ENCODE results near the gene ALG14.

Gene ALG14

DNA sequence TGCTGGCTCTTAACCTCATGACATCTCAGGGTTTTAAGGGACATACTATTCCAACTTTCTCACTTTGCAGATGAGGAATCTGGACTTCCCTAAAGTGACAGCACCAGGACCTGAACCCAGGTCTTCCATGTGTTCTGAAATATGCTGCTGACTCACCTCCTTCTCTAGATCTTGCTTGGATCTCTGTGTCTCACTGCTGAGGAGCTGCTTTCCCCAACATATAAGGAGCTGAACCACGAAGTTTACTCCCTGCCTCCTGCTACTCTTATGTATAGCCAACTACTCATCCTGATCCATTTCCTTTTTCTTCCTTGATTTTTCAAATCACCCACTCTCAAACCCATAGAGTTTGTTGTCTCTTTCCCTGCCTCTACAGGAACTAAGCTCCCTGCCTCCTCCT, 38.2 kb downstream of the ALG14 start:
- H3K27me3 ChIP-seq, result no peaks in the 10 kb centered on the region
- TF ChIP-seq, protein P1, sequence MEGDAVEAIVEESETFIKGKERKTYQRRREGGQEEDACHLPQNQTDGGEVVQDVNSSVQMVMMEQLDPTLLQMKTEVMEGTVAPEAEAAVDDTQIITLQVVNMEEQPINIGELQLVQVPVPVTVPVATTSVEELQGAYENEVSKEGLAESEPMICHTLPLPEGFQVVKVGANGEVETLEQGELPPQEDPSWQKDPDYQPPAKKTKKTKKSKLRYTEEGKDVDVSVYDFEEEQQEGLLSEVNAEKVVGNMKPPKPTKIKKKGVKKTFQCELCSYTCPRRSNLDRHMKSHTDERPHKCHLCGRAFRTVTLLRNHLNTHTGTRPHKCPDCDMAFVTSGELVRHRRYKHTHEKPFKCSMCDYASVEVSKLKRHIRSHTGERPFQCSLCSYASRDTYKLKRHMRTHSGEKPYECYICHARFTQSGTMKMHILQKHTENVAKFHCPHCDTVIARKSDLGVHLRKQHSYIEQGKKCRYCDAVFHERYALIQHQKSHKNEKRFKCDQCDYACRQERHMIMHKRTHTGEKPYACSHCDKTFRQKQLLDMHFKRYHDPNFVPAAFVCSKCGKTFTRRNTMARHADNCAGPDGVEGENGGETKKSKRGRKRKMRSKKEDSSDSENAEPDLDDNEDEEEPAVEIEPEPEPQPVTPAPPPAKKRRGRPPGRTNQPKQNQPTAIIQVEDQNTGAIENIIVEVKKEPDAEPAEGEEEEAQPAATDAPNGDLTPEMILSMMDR (IDR thresholded peaks at IDR 0.05; ENCODE audit: low read depth, low read length), result no peak
- no peaks in the 10 kb centered on the region for H3K9me3 ChIP-seq
- H3K4me1 ChIP-seq, result no peaks in the 10 kb centered on the region
- DNase-seq, result no peak
- no peak overlapping the region for H3K4me3 ChIP-seq (ENCODE audit: low read depth, low read length)
- no peaks in the 10 kb centered on the region for H3K36me3 ChIP-seq

DNA sequence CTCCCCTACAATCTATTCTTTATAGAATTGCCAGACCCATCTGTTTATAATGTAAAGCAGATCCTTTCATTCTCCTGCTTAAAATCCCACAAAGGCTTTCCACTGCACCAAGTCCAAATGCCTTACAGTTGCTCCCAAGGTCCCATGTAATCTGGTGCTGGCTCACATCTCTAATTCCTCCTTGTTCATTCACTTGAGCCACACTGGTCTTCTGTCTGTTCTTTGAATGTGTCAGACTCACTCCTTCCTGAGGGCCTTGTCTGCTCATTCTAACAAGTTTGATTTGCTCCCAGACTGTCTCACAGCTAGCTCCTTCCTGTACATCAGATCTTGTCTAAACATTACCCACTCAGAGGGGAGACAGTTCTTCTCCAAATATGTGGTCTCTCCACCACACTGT, 38.9 kb downstream of the ALG14 start:
- H3K4me3 ChIP-seq (ENCODE audit: low read depth, low read length), result no peak overlapping the region
- no peak for DNase-seq
- H3K36me3 ChIP-seq, result no peaks in the 10 kb centered on the region
- H3K9me3 ChIP-seq, result no peaks in the 10 kb centered on the region
- H3K27me3 ChIP-seq, result no peaks in the 10 kb centered on the region
- no peaks in the 10 kb centered on the region for H3K4me1 ChIP-seq
- TF ChIP-seq, protein P1 (IDR thresholded peaks at IDR 0.05; ENCODE audit: low read depth, low read length), result no peak

DNA sequence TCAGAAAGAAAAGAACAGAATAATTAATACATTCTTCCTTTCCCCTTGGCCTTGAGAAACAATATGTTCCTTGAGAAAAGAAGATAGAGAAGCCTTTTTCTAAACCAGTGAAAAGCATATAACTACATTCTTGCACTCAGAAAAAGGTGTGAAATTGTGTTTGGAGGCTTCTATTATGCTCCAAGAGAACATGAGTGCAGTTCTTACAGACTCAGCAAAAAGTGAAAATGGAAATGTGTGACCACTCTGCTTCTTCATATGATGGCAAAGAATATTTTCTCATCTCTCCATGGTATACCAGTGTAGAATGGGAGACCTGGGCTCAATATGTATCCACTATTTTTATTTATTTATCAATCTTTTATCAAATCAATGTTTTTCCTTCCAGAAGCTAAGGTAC, 43.2 kb downstream of the ALG14 start:
- no peak for DNase-seq
- no peaks in the 10 kb centered on the region for H3K27me3 ChIP-seq
- no peaks in the 10 kb centered on the region for H3K36me3 ChIP-seq
- TF ChIP-seq, protein P1 (IDR thresholded peaks at IDR 0.05; ENCODE audit: low read depth, low read length), result no peak
- no peak overlapping the region for H3K4me3 ChIP-seq (ENCODE audit: low read depth, low read length)
- no peaks in the 10 kb centered on the region for H3K9me3 ChIP-seq
- H3K4me1 ChIP-seq, result no peaks in the 10 kb centered on the region

DNA sequence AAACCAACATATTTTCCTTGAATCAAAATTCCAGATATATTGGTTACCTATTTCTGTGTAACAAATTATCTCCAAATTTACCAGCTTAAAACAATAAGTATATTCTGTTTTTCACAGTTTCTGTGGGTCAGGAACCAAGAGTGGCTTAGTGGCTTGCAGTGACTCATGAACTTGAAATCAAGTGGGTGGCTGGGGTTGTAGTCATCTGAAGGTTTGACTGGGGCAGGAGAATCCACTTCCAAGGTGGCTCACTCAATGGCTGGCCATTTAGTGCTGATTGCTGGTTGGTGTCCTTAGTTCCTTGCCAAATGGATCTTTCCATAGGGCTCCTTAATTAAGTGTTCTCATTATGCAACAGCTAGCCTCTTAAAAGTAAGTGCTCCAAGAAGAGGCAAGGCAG, 43.8 kb downstream of the ALG14 start:
- TF ChIP-seq, protein P1 (IDR thresholded peaks at IDR 0.05; ENCODE audit: low read depth, low read length), result no peak
- DNase-seq, result no peak
- H3K4me1 ChIP-seq, result no peaks in the 10 kb centered on the region

DNA sequence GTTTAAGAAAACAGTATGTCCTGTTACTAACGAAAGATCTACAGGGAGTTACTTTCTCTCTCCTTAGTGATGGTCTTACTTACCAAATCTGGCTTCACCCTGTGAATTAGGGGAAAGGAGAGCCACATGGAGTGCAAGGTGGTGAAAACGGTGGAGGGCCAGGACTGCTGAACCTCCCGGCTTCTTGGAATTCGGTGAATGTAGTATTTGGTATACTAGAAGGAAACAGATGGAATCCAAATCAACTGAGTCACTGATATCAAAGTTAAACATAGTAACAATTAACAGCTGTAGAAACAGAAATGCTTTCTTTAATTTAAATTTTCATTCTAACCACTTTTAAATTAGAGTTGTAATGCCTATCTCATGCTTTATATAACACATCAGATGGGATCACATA, 45.7 kb downstream of the ALG14 start:
- Histone ChIP-seq H3K27me3 (no peaks in the 10 kb centered on the region), H3K4me1 (no peaks in the 10 kb centered on the region), H3K9me3 (no peaks in the 10 kb centered on the region), H3K36me3 (no peaks in the 10 kb centered on the region), H3K4me3 (ENCODE audit: low read depth, low read length) (no peak overlapping the region)
- DNase-seq, result no peak
- TF ChIP-seq, protein P1 (IDR thresholded peaks at IDR 0.05; ENCODE audit: low read depth, low read length), result no peak

More for the DNA sequence above, 43.8 kb downstream of the ALG14 start:
- no peaks in the 10 kb centered on the region for H3K36me3 ChIP-seq
- H3K9me3 ChIP-seq, result no peaks in the 10 kb centered on the region
- H3K27me3 ChIP-seq, result no peaks in the 10 kb centered on the region
- H3K4me3 ChIP-seq (ENCODE audit: low read depth, low read length), result no peak overlapping the region

DNA sequence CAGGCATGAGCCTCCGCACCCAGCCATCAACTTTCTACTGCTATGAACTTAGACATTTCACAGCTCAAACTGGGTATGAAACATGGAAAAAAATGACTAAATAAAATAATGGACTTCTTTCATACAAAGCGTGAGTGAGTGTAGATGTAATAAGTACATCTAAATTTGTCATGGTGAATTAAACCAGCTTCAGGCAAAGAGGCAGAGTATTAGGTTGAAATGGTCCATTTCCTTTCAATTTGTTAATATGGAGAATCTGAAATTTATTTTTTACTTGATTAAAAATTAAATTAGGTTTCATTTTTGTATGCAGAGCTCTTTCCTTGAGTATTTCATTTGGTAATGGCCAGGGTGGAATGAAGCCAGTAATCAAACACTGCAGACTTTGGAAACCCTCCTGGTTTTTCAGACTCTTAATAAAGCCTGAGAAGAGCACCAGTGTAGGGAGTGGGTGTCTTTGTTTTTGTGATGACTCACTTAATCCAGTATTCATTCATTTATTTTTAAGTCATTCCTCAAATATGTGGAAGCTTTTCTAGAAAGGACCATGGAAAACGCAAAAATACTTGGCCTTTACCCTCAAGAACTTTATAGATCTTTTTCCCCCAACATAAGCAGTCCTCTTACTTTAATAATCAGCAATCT, 49.2 kb downstream of the ALG14 start:
- Histone ChIP-seq H3K36me3 (no peaks in the 10 kb centered on the region), H3K4me1 (no peaks in the 10 kb centered on the region), H3K9me3 (no peaks in the 10 kb centered on the region), H3K27me3 (no peaks in the 10 kb centered on the region), H3K4me3 (ENCODE audit: low read depth, low read length) (no peak overlapping the region)
- no peak for DNase-seq
- TF ChIP-seq, protein P1 (IDR thresholded peaks at IDR 0.05; ENCODE audit: low read depth, low read length), result no peak
